GM12874 (cell line): Measurements from ENCODE around the gene ASB3.

Source experiments
- CTCF ChIP-seq: IDR thresholded peaks from 2 replicates; pipeline ENCODE4 v1.5.1; 2011; ENCODE audit warnings: low read depth, mild to moderate bottlenecking, control low read depth, low read length, moderate library complexity; ENCODE audit not compliant: insufficient read depth

ASB3 gene

GRCh38 chr2:53630026-53630606, 156.6 kb downstream of the ASB3 start:
- no peak for TF ChIP-seq CTCF

GRCh38 chr2:53629501-53629900, 157.3 kb downstream of the ASB3 start:
- no peak for TF ChIP-seq CTCF

- TF ChIP-seq CTCF, result no peak
Measured at GRCh38 chr2:53629001-53629400, 157.8 kb downstream of the ASB3 start.

- no peak for TF ChIP-seq CTCF
Measured at GRCh38 chr2:53622141-53622540, 164.6 kb downstream of the ASB3 start.

- no peak for TF ChIP-seq CTCF
Measured at GRCh38 chr2:53620981-53621380, 165.8 kb downstream of the ASB3 start.
